C4-2B (cell line): ENCODE data around the gene PEX14.

Source experiments
- ZFX ChIP-seq: fragments of 450-650 bp; IDR thresholded peaks from 2 replicates; pipeline ENCODE4 v1.6.1; 2017
- TF ChIP-seq, protein P1 (sequence below): fragments of 450-650 bp; conservative IDR thresholded peaks from 2 replicates; pipeline ENCODE4 v1.5.1; 2017; ENCODE audit warnings: mild to moderate bottlenecking

DNA sequence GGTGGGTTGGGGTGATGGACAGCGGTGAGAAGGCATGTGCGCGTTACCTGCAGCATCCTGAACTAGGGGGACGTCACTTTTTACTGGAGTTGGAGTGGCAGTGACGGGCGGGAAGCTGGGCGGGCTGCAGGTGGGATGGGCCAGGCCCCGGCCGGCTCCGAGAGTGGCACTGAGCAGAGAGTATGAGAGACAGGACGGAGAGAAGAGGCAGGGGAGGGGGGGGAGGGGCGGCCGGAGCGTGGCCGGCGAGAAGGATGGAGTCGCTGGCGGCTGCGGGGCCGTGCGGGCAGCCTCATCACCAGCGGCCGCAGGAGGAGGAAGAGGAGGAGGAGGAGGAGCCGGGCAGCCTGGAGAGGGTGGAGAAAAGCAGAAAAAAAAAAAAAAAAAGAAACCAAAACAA is 167.2 kb downstream of the PEX14 start:
- TF ChIP-seq, protein P1, sequence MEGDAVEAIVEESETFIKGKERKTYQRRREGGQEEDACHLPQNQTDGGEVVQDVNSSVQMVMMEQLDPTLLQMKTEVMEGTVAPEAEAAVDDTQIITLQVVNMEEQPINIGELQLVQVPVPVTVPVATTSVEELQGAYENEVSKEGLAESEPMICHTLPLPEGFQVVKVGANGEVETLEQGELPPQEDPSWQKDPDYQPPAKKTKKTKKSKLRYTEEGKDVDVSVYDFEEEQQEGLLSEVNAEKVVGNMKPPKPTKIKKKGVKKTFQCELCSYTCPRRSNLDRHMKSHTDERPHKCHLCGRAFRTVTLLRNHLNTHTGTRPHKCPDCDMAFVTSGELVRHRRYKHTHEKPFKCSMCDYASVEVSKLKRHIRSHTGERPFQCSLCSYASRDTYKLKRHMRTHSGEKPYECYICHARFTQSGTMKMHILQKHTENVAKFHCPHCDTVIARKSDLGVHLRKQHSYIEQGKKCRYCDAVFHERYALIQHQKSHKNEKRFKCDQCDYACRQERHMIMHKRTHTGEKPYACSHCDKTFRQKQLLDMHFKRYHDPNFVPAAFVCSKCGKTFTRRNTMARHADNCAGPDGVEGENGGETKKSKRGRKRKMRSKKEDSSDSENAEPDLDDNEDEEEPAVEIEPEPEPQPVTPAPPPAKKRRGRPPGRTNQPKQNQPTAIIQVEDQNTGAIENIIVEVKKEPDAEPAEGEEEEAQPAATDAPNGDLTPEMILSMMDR = no peak
- TF ChIP-seq ZFX = no peak
